DOHH2 (cell line): ENCODE data around the gene TIMM50.
A peak's percentile ranks its signal among the peaks of the same experiment; 100 is the strongest.

Experiments
- H3F3A ChIP-seq: fragments of 200-600 bp; sonication (generic), shearing (Covaris generic); 2 replicates; pipeline ENCODE4 v1.6.0; 2016; ENCODE audit warnings: antibody characterized with exemption, mild to moderate bottlenecking; ENCODE audit not compliant: control insufficient read depth, insufficient read depth
- H3K27ac ChIP-seq: fragments of 200-600 bp; sonication (generic); 2 replicates; pipeline ENCODE4 v1.5.1; 2014; ENCODE audit warnings: low read depth, mild to moderate bottlenecking, low read length, moderate library complexity
- H3K27me3 ChIP-seq: fragments of 200-600 bp; sonication (generic); 2 replicates; pipeline ENCODE4 v1.6.1; 2014; ENCODE audit warnings: mild to moderate bottlenecking, low read length, mixed read lengths; ENCODE audit not compliant: control insufficient read depth
- H3K36me3 ChIP-seq: fragments of 200-600 bp; sonication (generic); 2 replicates; pipeline ENCODE4 v1.6.1; 2014; ENCODE audit warnings: mild to moderate bottlenecking, low read length, moderate library complexity, mixed read lengths; ENCODE audit not compliant: control insufficient read depth
- H3K4me1 ChIP-seq: fragments of 200-600 bp; sonication (generic); 2 replicates; pipeline ENCODE4 v1.6.1; 2014; ENCODE audit warnings: mild to moderate bottlenecking, low read length, mixed read lengths; ENCODE audit not compliant: control insufficient read depth
- H3K4me2 ChIP-seq: fragments of 200-600 bp; sonication (generic); 2 replicates; pipeline ENCODE4 v1.6.0; 2014; ENCODE audit warnings: mild to moderate bottlenecking, low read length, moderate library complexity
- H3K4me3 ChIP-seq: fragments of 200-600 bp; sonication (generic); 2 replicates; pipeline ENCODE4 v1.5.1; 2014; ENCODE audit warnings: mild to moderate bottlenecking, low read length, mixed read lengths
- H3K79me2 ChIP-seq: fragments of 200-600 bp; sonication (generic); 2 replicates; pipeline ENCODE4 v1.6.1; 2014; ENCODE audit warnings: mild to moderate bottlenecking, low read length, mixed read lengths; ENCODE audit not compliant: control insufficient read depth
- H3K9me2 ChIP-seq: fragments of 200-600 bp; sonication (generic); replicated peaks from 2 replicates; pipeline ENCODE4 v1.6.1; 2014; ENCODE audit warnings: mild to moderate bottlenecking, low read length, mixed read lengths; ENCODE audit not compliant: control insufficient read depth
- H3K9me3 ChIP-seq: fragments of 200-600 bp; sonication (generic); 2 replicates; pipeline ENCODE4 v1.6.1; 2014; ENCODE audit warnings: antibody characterized with exemption, low read length, mixed read lengths; ENCODE audit not compliant: control insufficient read depth, insufficient read depth
- H4K20me1 ChIP-seq: fragments of 200-600 bp; sonication (generic); 2 replicates; pipeline ENCODE4 v1.6.0; 2014; ENCODE audit warnings: low read depth, mild to moderate bottlenecking, antibody characterized with exemption, low read length, moderate library complexity; ENCODE audit not compliant: control insufficient read depth, insufficient read depth
- CTCF ChIP-seq: fragments of 200-600 bp; sonication (generic); IDR thresholded peaks from one replicate; pipeline ENCODE4 v1.5.1; 2014; ENCODE audit warnings: antibody characterized with exemption, mild to moderate bottlenecking, low read depth, low read length; ENCODE audit not compliant: poor library complexity, severe bottlenecking
- EZH2phosphoT487 ChIP-seq: fragments of 200-600 bp; sonication (generic); IDR thresholded peaks from 2 replicates; pipeline ENCODE4 v1.6.1; 2017; ENCODE audit warnings: borderline replicate concordance, mild to moderate bottlenecking, antibody characterized with exemption, low read length, moderate library complexity, mixed read lengths

TIMM50 gene

GRCh38 chr19:39497701-39497995 is 17.0 kb downstream of the TIMM50 start:
- no peak overlapping the region for H3K27ac ChIP-seq
- TF ChIP-seq CTCF (no peak), EZH2phosphoT487 (no peak)
- H3K79me2 ChIP-seq = no peaks in the 10 kb centered on the region
- peak overlapping the region; percentile 56 for H3K4me3 ChIP-seq
- peaks cover 27% of the 10 kb centered on the region for H3K4me1 ChIP-seq
- H3K36me3 ChIP-seq = no peaks in the 10 kb centered on the region
- peaks cover 3% of the 10 kb centered on the region for H3F3A ChIP-seq
- H4K20me1 ChIP-seq = no peaks in the 10 kb centered on the region
- H3K9me3 ChIP-seq = no peaks in the 10 kb centered on the region
- H3K9me2 ChIP-seq = no peaks in the 10 kb centered on the region
- H3K27me3 ChIP-seq = peaks cover 32% of the 10 kb centered on the region
- peak overlapping the region; percentile 68 for H3K4me2 ChIP-seq

GRCh38 chr19:39497996-39498797 is 17.6 kb downstream of the TIMM50 start:
- H3K9me2 ChIP-seq = no peaks in the 10 kb centered on the region
- no peaks in the 10 kb centered on the region for H4K20me1 ChIP-seq
- no peaks in the 10 kb centered on the region for H3K9me3 ChIP-seq
- TF ChIP-seq EZH2phosphoT487 (no peak), CTCF (peak; percentile 45)
- peaks cover 32% of the 10 kb centered on the region for H3K27me3 ChIP-seq
- H3K4me1 ChIP-seq = peaks cover 31% of the 10 kb centered on the region
- H3K36me3 ChIP-seq = no peaks in the 10 kb centered on the region
- peak overlapping the region; percentile 68 for H3K4me2 ChIP-seq
- H3K4me3 ChIP-seq = peak overlapping the region; percentile 56
- no peak overlapping the region for H3K27ac ChIP-seq
- H3K79me2 ChIP-seq = no peaks in the 10 kb centered on the region
- no peaks in the 10 kb centered on the region; the same call in 1 of the 2 replicates for H3F3A ChIP-seq

GRCh38 chr19:39498798-39499642 is 18.4 kb downstream of the TIMM50 start, which contains the start of gene DLL3:
Gene DLL3, plus strand, starts transcription at chr19:39498947. Its CDS starts 28 bp downstream, at chr19:39498975.
- Histone ChIP-seq H3F3A (no peaks in the 10 kb centered on the region; the same call in 1 of the 2 replicates), H3K4me1 (peaks cover 31% of the 10 kb centered on the region), H3K9me3 (no peaks in the 10 kb centered on the region), H3K79me2 (no peaks in the 10 kb centered on the region), H4K20me1 (no peaks in the 10 kb centered on the region), H3K36me3 (no peaks in the 10 kb centered on the region), H3K27me3 (peaks cover 36% of the 10 kb centered on the region), H3K9me2 (no peaks in the 10 kb centered on the region), H3K4me2 (peak within 1 kb of the TSS; percentile 68), H3K4me3 (peak within 1 kb of the TSS; percentile 56), H3K27ac (no peak within 1 kb of the TSS)
- no peak for TF ChIP-seq CTCF
- no peak for TF ChIP-seq EZH2phosphoT487
